AG04450 (cell line): Measurements from ENCODE around the gene RGPD4. TPM values are rescaled to one million over a fixed set of nuclear protein-coding genes. Genes with fewer than 3 reads are reported as not detected.

ENCODE experiments used
- polyA plus RNA-seq: library from polyadenylated mRNA; depleted of rRNA; stranded (reverse); fragments of >200 nt; gene quantifications from 2 replicates; pipeline ENCODE4 v1.2.3, GENCODE V29; 2011; rRNA removed
- small RNA-seq: library from RNA; depleted of rRNA; stranded (forward); fragments of <200 nt; gene quantifications from one replicate; pipeline ENCODE3, GENCODE V24; 2012; ENCODE audit warnings: low read depth; ENCODE audit not compliant: insufficient read length

The RGPD4 gene
- polyA plus RNA-seq, 1 experiment = not detected

Small RNA genes lying within 50 kb of the gene (small RNA-seq; reads per million reads assigned to genes)
- gene AC009963.1 (not detected), gene AC009963.2 (not detected)

Other genes with a start within 250 kb of the RGPD4 start
- not detected in 2 replicates for gene SLC5A7, start 159.6 kb downstream of the RGPD4 start, polyA plus RNA-seq